H1 (cell line): ENCODE data around the gene EGFR. TPM values are rescaled to one million over a fixed set of nuclear protein-coding genes. Genes with fewer than 3 reads are reported as not detected.

ENCODE experiments used
- CTCF ChIA-PET: fragments of 300-600 bp; sonication (Branson Sonifier 250); formaldehyde crosslinking; loops from one replicate; lab custom pipeline; 2021; ENCODE audit not compliant: partially characterized antibody; lab: Charles Lee
- POLR2A ChIA-PET: fragments of 300-600 bp; sonication (Branson Sonifier 250); formaldehyde crosslinking; loops from one replicate; lab custom pipeline; 2021; ENCODE audit warnings: inconsistent platforms; ENCODE audit not compliant: partially characterized antibody; lab: Charles Lee
- DNase-seq, 2 experiments: peaks; one replicate each; pipeline versions ENCODE4 v3.0.0 to v3.0.0-alpha.2; 2010 to 2022; ENCODE audit warnings: low spot score in 2 of 2, low read depth in 1 of 2, mixed read lengths in 1 of 2
- FAIRE-seq: peaks from 2 replicates; lab custom pipeline; 2011; peaks lifted over from hg19 to GRCh38; lab: Jason Lieb, UNC
- H2AFZ ChIP-seq: 2 replicates; pipeline ENCODE4 v1.8.1; 2012; ENCODE audit warnings: low read length, inconsistent platforms
- H2AK5ac ChIP-seq: 2 replicates; pipeline ENCODE4 v1.6.1; 2013; ENCODE audit warnings: low read depth, low read length
- H2BK120ac ChIP-seq: replicated peaks from 2 replicates; pipeline ENCODE3; 2013; ENCODE audit warnings: low read depth, low read length, inconsistent platforms
- H2BK12ac ChIP-seq: 2 replicates; pipeline ENCODE4 v1.6.1; 2013; ENCODE audit warnings: low read depth, low read length
- H2BK15ac ChIP-seq: 2 replicates; pipeline ENCODE4 v1.6.1; 2013; ENCODE audit warnings: low read length
- H2BK20ac ChIP-seq: 2 replicates; pipeline ENCODE4 v1.6.1; 2013; ENCODE audit warnings: low read length
- H2BK5ac ChIP-seq: 2 replicates; pipeline ENCODE4 v1.6.1; 2013; ENCODE audit warnings: low read depth, low read length
- H3K14ac ChIP-seq: 2 replicates; pipeline ENCODE4 v1.6.1; 2013; ENCODE audit warnings: inconsistent platforms; ENCODE audit not compliant: insufficient read length
- H3K18ac ChIP-seq: 2 replicates; pipeline ENCODE4 v1.6.1; 2013; ENCODE audit warnings: low read length; ENCODE audit errors: extremely low read depth
- H3K23ac ChIP-seq: 2 replicates; pipeline ENCODE4 v1.6.1; 2013; ENCODE audit warnings: inconsistent platforms; ENCODE audit not compliant: insufficient read length
- H3K23me2 ChIP-seq: 2 replicates; pipeline ENCODE4 v1.6.1; 2013; ENCODE audit warnings: low read depth, low read length
- H3K27ac ChIP-seq: 2 replicates; pipeline ENCODE4 v1.6.1; 2011; ENCODE audit warnings: low read depth, low read length, inconsistent platforms
- H3K27me3 ChIP-seq, 4 experiments: replicated peaks in 1 of 4; 1 replicate in 1 of 4; 2 replicates in 3 of 4; pipeline versions ENCODE4 v1.6.1 to v1.8.1; 2011 to 2013; ENCODE audit warnings: low read length in 3 of 4, mild to moderate bottlenecking in 3 of 4, inconsistent platforms in 2 of 4, mixed read lengths in 2 of 4, moderate library complexity in 1 of 4; ENCODE audit not compliant: control insufficient read depth in 3 of 4, insufficient read depth in 3 of 4; ENCODE audit errors: extremely low read depth in 1 of 4
- H3K36me3 ChIP-seq, 4 experiments: 2 replicates each; pipeline versions ENCODE4 v1.6.1 to v1.8.1; 2011 to 2013; ENCODE audit warnings: mild to moderate bottlenecking in 4 of 4, low read length in 3 of 4, moderate library complexity in 2 of 4, control low read depth in 1 of 4, inconsistent platforms in 1 of 4; ENCODE audit not compliant: insufficient read depth in 4 of 4, control insufficient read depth in 2 of 4
- H3K4ac ChIP-seq: replicated peaks from 2 replicates; pipeline ENCODE3; 2013; ENCODE audit warnings: low read length, low read depth, mixed read lengths, inconsistent platforms; ENCODE audit not compliant: insufficient read length
- H3K4me1 ChIP-seq, 4 experiments: replicated peaks in 1 of 4; 1 replicate in 1 of 4; 2 replicates in 3 of 4; pipeline versions ENCODE4 v1.6.1 to v1.8.1; 2011 to 2013; ENCODE audit warnings: low read length in 3 of 4, inconsistent platforms in 2 of 4, mixed read lengths in 1 of 4; ENCODE audit not compliant: insufficient read depth in 4 of 4, control insufficient read depth in 3 of 4
- H3K4me2 ChIP-seq, 2 experiments: 2 replicates each; pipeline versions ENCODE4 v1.6.1 to v1.8.1; 2011 to 2013; ENCODE audit warnings: low read depth in 2 of 2, low read length in 2 of 2, control low read depth in 1 of 2, inconsistent platforms in 1 of 2, mild to moderate bottlenecking in 1 of 2; ENCODE audit not compliant: insufficient read depth in 1 of 2
- H3K4me3 ChIP-seq, 4 experiments: fragments of 200-600, 300-600 bp in 1 of 4; sonication (generic), shearing (Covaris generic), sonication (Bioruptor Twin) in 1 of 4; 2 replicates each; pipeline versions ENCODE4 v1.5.1 to v1.8.1; 2011 to 2016; ENCODE audit warnings: low read length in 4 of 4, low read depth in 3 of 4, control low read depth in 2 of 4, inconsistent platforms in 2 of 4, mild to moderate bottlenecking in 2 of 4, mixed read lengths in 1 of 4, moderate library complexity in 1 of 4; ENCODE audit not compliant: insufficient read depth in 2 of 4; ENCODE audit errors: extremely low read depth in 1 of 4
- H3K56ac ChIP-seq: replicated peaks from 2 replicates; pipeline ENCODE3; 2013; ENCODE audit warnings: low read depth, mild to moderate bottlenecking, mixed read lengths, low read length, inconsistent platforms; ENCODE audit not compliant: insufficient read length
- H3K79me1 ChIP-seq: 2 replicates; pipeline ENCODE4 v1.6.1; 2013; ENCODE audit warnings: low read depth, low read length, control low read depth
- H3K79me2 ChIP-seq, 2 experiments: 2 replicates each; pipeline versions ENCODE4 v1.6.1 to v1.8.1; 2012 to 2013; ENCODE audit warnings: low read length in 2 of 2, mild to moderate bottlenecking in 2 of 2, inconsistent platforms in 1 of 2; ENCODE audit not compliant: insufficient read depth in 2 of 2, control insufficient read depth in 1 of 2
- H3K9ac ChIP-seq, 4 experiments: replicated peaks in 1 of 4; 1 replicate in 1 of 4; 2 replicates in 3 of 4; pipeline versions ENCODE4 v1.6.1 to v1.8.1; 2011 to 2013; ENCODE audit warnings: low read depth in 3 of 4, low read length in 3 of 4, control low read depth in 2 of 4, mild to moderate bottlenecking in 2 of 4, moderate library complexity in 2 of 4, inconsistent platforms in 1 of 4; ENCODE audit errors: extremely low read depth in 1 of 4
- H3K9me3 ChIP-seq, 2 experiments: 2 replicates each; pipeline versions ENCODE4 v1.6.1 to v1.8.1; 2012 to 2013; ENCODE audit warnings: mild to moderate bottlenecking in 2 of 2, moderate library complexity in 2 of 2, control low read depth in 1 of 2, inconsistent platforms in 1 of 2, low read depth in 1 of 2, low read length in 1 of 2, mixed read lengths in 1 of 2; ENCODE audit not compliant: insufficient read depth in 2 of 2
- H4K20me1 ChIP-seq, 2 experiments: replicated peaks in 1 of 2; 2 replicates each; pipeline versions ENCODE3 to v1.8.1; 2011 to 2013; ENCODE audit warnings: inconsistent platforms in 2 of 2, low read length in 2 of 2, mild to moderate bottlenecking in 1 of 2; ENCODE audit not compliant: insufficient read depth in 2 of 2, control insufficient read depth in 1 of 2
- H4K5ac ChIP-seq: 2 replicates; pipeline ENCODE4 v1.6.1; 2013; ENCODE audit warnings: low read length, low read depth, mixed read lengths, inconsistent platforms; ENCODE audit not compliant: insufficient read length
- H4K8ac ChIP-seq: 2 replicates; pipeline ENCODE4 v1.8.0; 2013; ENCODE audit warnings: mild to moderate bottlenecking, moderate library complexity, low read length, inconsistent platforms; ENCODE audit not compliant: insufficient read depth; ENCODE audit errors: extremely low read depth
- H4K91ac ChIP-seq: replicated peaks from 2 replicates; pipeline ENCODE3; 2013; ENCODE audit warnings: low read length, mixed read lengths, inconsistent platforms; ENCODE audit not compliant: insufficient read length
- CBX8 ChIP-seq: fragments of 300-800, 300-1000 bp; sonication (generic); IDR thresholded peaks from 2 replicates; pipeline ENCODE4 v1.7.1; 2016; ENCODE audit warnings: low read depth, low read length, borderline replicate concordance
- JUN ChIP-seq: IDR thresholded peaks from 2 replicates; pipeline ENCODE4 v1.6.1; 2011; ENCODE audit warnings: low read depth, mild to moderate bottlenecking, improper control_type of control experiment, low read length
- SAP30 ChIP-seq: fragments of 300-600 bp; sonication (generic); IDR thresholded peaks from 2 replicates; pipeline ENCODE4 v1.7.1; 2012; ENCODE audit warnings: low read length, moderate library complexity, mild to moderate bottlenecking, inconsistent platforms; ENCODE audit not compliant: insufficient read depth, insufficient replicate concordance
- SP1 ChIP-seq: IDR thresholded peaks from 2 replicates; pipeline ENCODE4 v1.6.1; 2011; ENCODE audit warnings: low read depth, low read length
- TAF7 ChIP-seq: optimal IDR thresholded peaks from 2 replicates; pipeline ENCODE3; 2011; ENCODE audit warnings: low read depth, mild to moderate bottlenecking, inconsistent platforms, low read length, moderate library complexity, borderline replicate concordance
- TEAD4 ChIP-seq: IDR thresholded peaks from 2 replicates; pipeline ENCODE4 v1.6.1; 2012; ENCODE audit warnings: low read depth, low read length, inconsistent platforms, mixed read lengths
- ZNF274 ChIP-seq: IDR thresholded peaks from 2 replicates; pipeline ENCODE4 v1.7.0; 2012; ENCODE audit warnings: low read length, borderline replicate concordance; ENCODE audit errors: extremely low read depth
- WGBS, 2 experiments: shearing (Covaris generic) in 1 of 2; methylation state at CpG; one replicate each; pipeline versions ENCODE4 v1.1.6 to v1.1.7; 2013 to 2015; ENCODE audit warnings: low lambda C conversion rate in 2 of 2, mixed read lengths in 2 of 2, inconsistent platforms in 1 of 2, low coverage in 1 of 2, missing lambda C conversion rate in 1 of 2; ENCODE audit not compliant: insufficient replicate concordance in 2 of 2, insufficient coverage in 1 of 2, insufficient read length in 1 of 2; ENCODE audit errors: extremely low coverage in 1 of 2, missing lambda C conversion rate in 1 of 2; 5-methylcytosine and 5-hydroxymethylcytosine counted together
- polyA plus RNA-seq, 7 experiments: library from polyadenylated mRNA; depleted of rRNA in 3 of 7; stranded (reverse) in 5 of 7; unstranded in 2 of 7; fragments of >200 nt in 5 of 7; fragments of 200-250 nt in 2 of 7; gene quantifications; 1 replicate in 5 of 7; 2 replicates in 1 of 7; 4 replicates in 1 of 7; pipeline versions ENCODE4 v1.2.1 to v1.2.3, GENCODE V29; 2011 to 2013; ENCODE audit warnings: missing spikeins in 2 of 7, mixed read lengths in 2 of 7
- total RNA-seq: library from RNA; stranded (reverse); fragmentation: NEBNext Ultra II Directional; extraction: Animal tissue kit (Norgen Biotek cat#: 25700); gene quantifications from 2 replicates; pipeline ENCODE4 v1.2.1, GENCODE V29; 2021
- TF ChIP-seq, protein P1 (sequence below), 3 experiments: IDR thresholded peaks; 1 replicate in 2 of 3; 2 replicates in 1 of 3; pipeline versions ENCODE4 v1.5.1 to v1.6.1; 2011; ENCODE audit warnings: low read length in 3 of 3, mild to moderate bottlenecking in 3 of 3, inconsistent platforms in 2 of 3, low read depth in 1 of 3, moderate library complexity in 1 of 3; ENCODE audit not compliant: insufficient read depth in 1 of 3; ENCODE audit errors: control extremely low read depth in 1 of 3

Gene EGFR
- total and polyA plus RNA-seq, 2 of the 8 experiments (the other 6 are each of a cell fraction or from before 2014, with no cell fraction given), result 1.9 to 5.8 TPM

DNA sequence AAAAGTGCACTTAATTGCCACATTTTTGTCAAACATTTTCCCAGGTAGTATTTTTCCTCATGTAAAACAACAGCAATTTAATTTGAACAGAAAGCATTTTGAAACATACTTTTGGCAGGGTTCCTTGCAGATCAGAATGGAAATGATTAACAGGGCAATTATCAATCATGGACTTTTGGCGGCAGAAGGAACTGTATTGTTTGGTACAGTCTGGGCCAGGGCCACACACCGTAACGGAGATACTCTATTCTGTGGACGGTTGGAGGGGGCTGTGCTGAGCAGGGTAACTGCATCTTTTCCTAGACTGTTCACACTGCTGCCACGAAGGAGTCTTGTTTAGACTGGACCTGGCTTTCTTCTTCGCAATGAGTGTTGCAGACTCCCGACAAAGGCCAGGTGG is 62.3 kb downstream of the EGFR start:
- H3K36me3 ChIP-seq, result no peaks in the 10 kb centered on the region
- peaks cover 0 to 6% (median 3%) of the 10 kb centered on the region in 4 experiments; a peak in 5 of 7 replicates for H3K4me1 ChIP-seq
- H3K18ac ChIP-seq, result peak overlapping the region; percentile 33; the same call in 1 of the 2 replicates
- H4K8ac ChIP-seq, result no peak overlapping the region
- H3K4ac ChIP-seq, result no peak overlapping the region
- H2AK5ac ChIP-seq, result no peak overlapping the region
- no peaks in the 10 kb centered on the region for H3K27me3 ChIP-seq
- ChIA-PET POLR2A (no interaction called here), CTCF (no interaction called here)
- no peak overlapping the region for H2BK120ac ChIP-seq
- H4K5ac ChIP-seq, result no peak overlapping the region
- H2BK12ac ChIP-seq, result no peak overlapping the region
- WGBS, 2 experiments, result 88% methylated on average over 7 of the region's 7 CpGs; no CpG with 5 or more reads in 1 of the 2 experiments
- FAIRE-seq (no peak), DNase-seq (no peak)
- H3K79me2 ChIP-seq, result no peaks in the 10 kb centered on the region
- H3K27ac ChIP-seq, result no peak overlapping the region
- no peak overlapping the region for H2BK15ac ChIP-seq
- no peak overlapping the region for H4K91ac ChIP-seq
- no peak overlapping the region for H3K14ac ChIP-seq
- no peak overlapping the region for H3K4me2 ChIP-seq
- TF ChIP-seq TAF7 (no peak), SAP30 (no peak), TEAD4 (no peak), SP1 (no peak), ZNF274 (no peak), CBX8 (no peak), JUN (no peak)
- TF ChIP-seq, protein P1, sequence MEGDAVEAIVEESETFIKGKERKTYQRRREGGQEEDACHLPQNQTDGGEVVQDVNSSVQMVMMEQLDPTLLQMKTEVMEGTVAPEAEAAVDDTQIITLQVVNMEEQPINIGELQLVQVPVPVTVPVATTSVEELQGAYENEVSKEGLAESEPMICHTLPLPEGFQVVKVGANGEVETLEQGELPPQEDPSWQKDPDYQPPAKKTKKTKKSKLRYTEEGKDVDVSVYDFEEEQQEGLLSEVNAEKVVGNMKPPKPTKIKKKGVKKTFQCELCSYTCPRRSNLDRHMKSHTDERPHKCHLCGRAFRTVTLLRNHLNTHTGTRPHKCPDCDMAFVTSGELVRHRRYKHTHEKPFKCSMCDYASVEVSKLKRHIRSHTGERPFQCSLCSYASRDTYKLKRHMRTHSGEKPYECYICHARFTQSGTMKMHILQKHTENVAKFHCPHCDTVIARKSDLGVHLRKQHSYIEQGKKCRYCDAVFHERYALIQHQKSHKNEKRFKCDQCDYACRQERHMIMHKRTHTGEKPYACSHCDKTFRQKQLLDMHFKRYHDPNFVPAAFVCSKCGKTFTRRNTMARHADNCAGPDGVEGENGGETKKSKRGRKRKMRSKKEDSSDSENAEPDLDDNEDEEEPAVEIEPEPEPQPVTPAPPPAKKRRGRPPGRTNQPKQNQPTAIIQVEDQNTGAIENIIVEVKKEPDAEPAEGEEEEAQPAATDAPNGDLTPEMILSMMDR (IDR thresholded peaks at IDR 0.05; ENCODE audit: control extremely low read depth in 1 of 3, insufficient read depth in 1 of 3, low read depth in 1 of 3, low read length in 3 of 3), result no peak
- no peak overlapping the region for H2BK20ac ChIP-seq
- H3K79me1 ChIP-seq, result no peaks in the 10 kb centered on the region
- no peak overlapping the region for H3K23ac ChIP-seq
- no peaks in the 10 kb centered on the region for H4K20me1 ChIP-seq
- no peak overlapping the region for H3K56ac ChIP-seq
- no peaks in the 10 kb centered on the region for H3K9me3 ChIP-seq
- H3K4me3 ChIP-seq, result no peak overlapping the region
- H2BK5ac ChIP-seq, result no peak overlapping the region
- H3K23me2 ChIP-seq, result no peaks in the 10 kb centered on the region
- no peak overlapping the region for H3K9ac ChIP-seq
- no peak overlapping the region for H2AFZ ChIP-seq
